CD4-positive, alpha-beta T cell (primary cell): Measurements from ENCODE around the gene DUSP23. TPM values are rescaled to one million over a fixed set of nuclear protein-coding genes. Genes with fewer than 3 reads are reported as not detected.

Experiments used
- ATAC-seq: fragments of 200-7000 bp; cut with Tn5 transposase; one replicate; pipeline ENCODE4 v1.10.0; 2022; ENCODE audit warnings: mild to moderate bottlenecking; ENCODE audit not compliant: poor library complexity
- CTCF ChIA-PET: fragments of 350-600 bp; sonication (Branson Sonifier 250); formaldehyde crosslinking; loops from one replicate; lab custom pipeline; 2021; ENCODE audit warnings: antibody characterized with exemption, inconsistent platforms; lab: Charles Lee
- POLR2A ChIA-PET: fragments of 350-600 bp; sonication (Branson Sonifier 250); formaldehyde crosslinking; loops from one replicate; lab custom pipeline; 2021; ENCODE audit warnings: antibody characterized with exemption, inconsistent platforms; lab: Charles Lee
- DNase-seq, 14 experiments: peaks; one replicate each; pipeline ENCODE4 v3.0.0-alpha.2; 2013 to 2020; ENCODE audit warnings: mixed read lengths in 2 of 14
- H3K27ac ChIP-seq, 2 donors: one replicate each; pipeline versions ENCODE4 v1.5.1 to v1.7.0; 2013; ENCODE audit warnings: low read length in 2 of 2, low read depth in 1 of 2, mild to moderate bottlenecking in 1 of 2
- H3K27me3 ChIP-seq, 2 experiments: 1 replicate in 1 of 2; 2 replicates in 1 of 2; pipeline versions ENCODE4 v1.6.1 to v1.7.0; 2013; ENCODE audit warnings: low read length in 2 of 2, control low read depth in 1 of 2, mild to moderate bottlenecking in 1 of 2, moderate library complexity in 1 of 2; ENCODE audit not compliant: insufficient read depth in 2 of 2, control insufficient read depth in 1 of 2
- H3K36me3 ChIP-seq: one replicate; pipeline ENCODE4 v1.6.1; 2013; ENCODE audit warnings: low read length, control low read depth; ENCODE audit not compliant: insufficient read depth
- H3K4me1 ChIP-seq: one replicate; pipeline ENCODE4 v1.6.1; 2013; ENCODE audit warnings: low read length, control low read depth; ENCODE audit not compliant: insufficient read depth
- H3K4me3 ChIP-seq: one replicate; pipeline ENCODE4 v1.5.1; 2013; ENCODE audit warnings: mild to moderate bottlenecking, low read length, moderate library complexity
- H3K9me3 ChIP-seq, 2 experiments: 1 replicate in 1 of 2; 2 replicates in 1 of 2; pipeline versions ENCODE4 v1.6.1 to v1.7.0; 2013; ENCODE audit warnings: low read length in 2 of 2, mild to moderate bottlenecking in 2 of 2, control low read depth in 1 of 2, moderate library complexity in 1 of 2; ENCODE audit not compliant: control insufficient read depth in 1 of 2, insufficient read depth in 1 of 2
- H3K27ac Mint-ChIP-seq: one replicate; pipeline ENCODE4 v1.8.0; 2020; ENCODE audit warnings: mixed read lengths
- H3K27me3 Mint-ChIP-seq: one replicate; pipeline ENCODE4 v1.8.0; 2021; ENCODE audit warnings: mixed read lengths
- H3K36me3 Mint-ChIP-seq: one replicate; pipeline ENCODE4 v1.8.0; 2021; ENCODE audit warnings: low read depth, mixed read lengths
- H3K4me1 Mint-ChIP-seq: one replicate; pipeline ENCODE4 v1.8.0; 2021; ENCODE audit warnings: low read depth, mixed read lengths
- H3K4me3 Mint-ChIP-seq: one replicate; pipeline ENCODE4 v1.8.0; 2020; ENCODE audit warnings: mild to moderate bottlenecking, mixed read lengths
- H3K9me3 Mint-ChIP-seq: one replicate; pipeline ENCODE4 v1.8.0; 2020; ENCODE audit warnings: mixed read lengths
- intact Hi-C, 2 experiments: fragments of 100-400 bp; cut with DNase I in 1 of 2; cut with micrococcal nuclease in 1 of 2; formaldehyde crosslinking; loops; one replicate each; pipeline versions ENCODE4 v1.15.1 to v1.9.0; 2023 to 2025; cut with DNase I, micrococcal nuclease
- total RNA-seq, 174 experiments: library from RNA in 2 of 174; stranded (reverse) in 2 of 174; gene quantifications; one replicate each; pipeline ENCODE4 v1.2.3 and lab custom pipeline; 2021 to 2026
- TF ChIP-seq, protein P1 (sequence below): fragments of 200-600 bp; IDR thresholded peaks from one replicate; pipeline ENCODE4 v1.8.0; 2022; ENCODE audit warnings: antibody characterized with exemption, mild to moderate bottlenecking

DUSP23 gene
- total RNA-seq, 2 experiments from 2014 or later: 3.9 to 6.0 TPM

GRCh38 chr1:159743651-159744410 lies 36.9 kb upstream of the DUSP23 start:
- Mint-ChIP-seq H3K4me1 (no peaks in the 10 kb centered on the region), H3K9me3 (no peaks in the 10 kb centered on the region), H3K4me3 (no peak overlapping the region), H3K27me3 (peaks cover 28% of the 10 kb centered on the region), H3K27ac (no peak overlapping the region), H3K36me3 (no peaks in the 10 kb centered on the region)
- CTCF ChIA-PET: no interaction called here
- H3K4me1 ChIP-seq: no peaks in the 10 kb centered on the region
- peaks cover 0 to 4% of the 10 kb centered on the region in 2 experiments for H3K27me3 ChIP-seq
- TF ChIP-seq, protein P1, sequence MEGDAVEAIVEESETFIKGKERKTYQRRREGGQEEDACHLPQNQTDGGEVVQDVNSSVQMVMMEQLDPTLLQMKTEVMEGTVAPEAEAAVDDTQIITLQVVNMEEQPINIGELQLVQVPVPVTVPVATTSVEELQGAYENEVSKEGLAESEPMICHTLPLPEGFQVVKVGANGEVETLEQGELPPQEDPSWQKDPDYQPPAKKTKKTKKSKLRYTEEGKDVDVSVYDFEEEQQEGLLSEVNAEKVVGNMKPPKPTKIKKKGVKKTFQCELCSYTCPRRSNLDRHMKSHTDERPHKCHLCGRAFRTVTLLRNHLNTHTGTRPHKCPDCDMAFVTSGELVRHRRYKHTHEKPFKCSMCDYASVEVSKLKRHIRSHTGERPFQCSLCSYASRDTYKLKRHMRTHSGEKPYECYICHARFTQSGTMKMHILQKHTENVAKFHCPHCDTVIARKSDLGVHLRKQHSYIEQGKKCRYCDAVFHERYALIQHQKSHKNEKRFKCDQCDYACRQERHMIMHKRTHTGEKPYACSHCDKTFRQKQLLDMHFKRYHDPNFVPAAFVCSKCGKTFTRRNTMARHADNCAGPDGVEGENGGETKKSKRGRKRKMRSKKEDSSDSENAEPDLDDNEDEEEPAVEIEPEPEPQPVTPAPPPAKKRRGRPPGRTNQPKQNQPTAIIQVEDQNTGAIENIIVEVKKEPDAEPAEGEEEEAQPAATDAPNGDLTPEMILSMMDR: no peak
- ATAC-seq (no peak), DNase-seq (no peak)
- no peaks in the 10 kb centered on the region for H3K9me3 ChIP-seq
- intact Hi-C loops: no loop called here
- H3K27ac ChIP-seq: no peak overlapping the region
- POLR2A ChIA-PET: no interaction called here
- H3K4me3 ChIP-seq: no peak overlapping the region
- H3K36me3 ChIP-seq: no peaks in the 10 kb centered on the region

- CTCF ChIA-PET: no interaction called here
These were observed 34.1 kb upstream of the DUSP23 start for GRCh38 chr1:159746666-159747065.

DNA sequence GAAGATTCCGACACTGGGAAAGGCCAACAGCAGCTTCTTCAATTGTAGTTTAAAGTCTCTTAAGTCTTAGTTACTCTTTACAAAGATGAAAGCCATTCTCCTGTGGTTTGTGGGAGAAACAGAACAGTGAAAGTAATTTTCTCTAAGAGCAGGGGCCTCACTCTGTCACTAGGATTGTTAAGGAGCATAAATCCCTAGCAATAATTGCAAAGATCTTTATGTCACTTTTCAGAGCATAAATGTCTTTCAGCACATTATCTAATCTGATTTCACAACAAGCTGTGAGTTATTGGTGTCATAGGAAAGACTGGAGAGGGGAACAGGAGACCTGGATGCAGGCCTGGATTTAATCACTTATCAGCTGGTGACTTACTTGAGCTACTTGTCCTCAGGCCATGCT lies 32.4 kb upstream of the DUSP23 start:
- no peak overlapping the region for H3K27ac Mint-ChIP-seq
- DNase-seq: no peak
- Histone ChIP-seq H3K9me3 (no peaks in the 10 kb centered on the region), H3K4me1 (no peaks in the 10 kb centered on the region), H3K4me3 (no peak overlapping the region), H3K27ac (no peak overlapping the region), H3K36me3 (no peaks in the 10 kb centered on the region), H3K27me3 (no peaks in the 10 kb centered on the region)
- H3K4me3 Mint-ChIP-seq: no peak overlapping the region
- ATAC-seq: no peak
- no peaks in the 10 kb centered on the region for H3K36me3 Mint-ChIP-seq
- POLR2A ChIA-PET: no interaction called here
- TF ChIP-seq, protein P1: no peak
- peaks cover 20% of the 10 kb centered on the region for H3K27me3 Mint-ChIP-seq
- intact Hi-C loops: no loop called here
- H3K4me1 Mint-ChIP-seq: no peaks in the 10 kb centered on the region
- CTCF ChIA-PET: no interaction called here
- H3K9me3 Mint-ChIP-seq: no peaks in the 10 kb centered on the region

More at GRCh38 chr1:159746666-159747065, 34.1 kb upstream of the DUSP23 start:
- Mint-ChIP-seq H3K4me3 (no peak overlapping the region), H3K36me3 (no peaks in the 10 kb centered on the region), H3K4me1 (no peaks in the 10 kb centered on the region), H3K9me3 (no peaks in the 10 kb centered on the region), H3K27me3 (peaks cover 26% of the 10 kb centered on the region), H3K27ac (no peak overlapping the region)
- Histone ChIP-seq H3K27me3 (no peaks in the 10 kb centered on the region), H3K27ac (no peak overlapping the region), H3K36me3 (no peaks in the 10 kb centered on the region), H3K4me1 (no peaks in the 10 kb centered on the region), H3K4me3 (no peak overlapping the region), H3K9me3 (no peaks in the 10 kb centered on the region)
- no peak for DNase-seq
- intact Hi-C loops: no loop called here
- POLR2A ChIA-PET: no interaction called here
- TF ChIP-seq, protein P1: no peak
- no peak for ATAC-seq
